RWPE2 (cell line): ENCODE results near the gene ANKS6.

Source experiments
- ATAC-seq: fragments of 200-7000 bp; cut with Tn5 transposase; 3 replicates; pipeline ENCODE4 v1.9.1; 2021; ENCODE audit warnings: low read depth
- DNase-seq: peaks from one replicate; pipeline ENCODE4 v3.0.0-alpha.2; 2020; ENCODE audit warnings: low spot score
- H3K27ac ChIP-seq: fragments of 450-650 bp; 2 replicates; pipeline ENCODE4 v1.5.1; 2017; ENCODE audit warnings: mild to moderate bottlenecking; ENCODE audit not compliant: poor library complexity, severe bottlenecking
- H3K27me3 ChIP-seq: fragments of 250-450 bp; sonication (Bioruptor Pico); 2 replicates; pipeline ENCODE4 v1.5.1; 2021; ENCODE audit warnings: mild to moderate bottlenecking, moderate library complexity; ENCODE audit not compliant: insufficient read depth, poor library complexity, severe bottlenecking
- H3K36me3 ChIP-seq: fragments of 250-450 bp; sonication (Bioruptor Pico); 2 replicates; pipeline ENCODE4 v1.5.1; 2020; ENCODE audit warnings: low read depth, mild to moderate bottlenecking, moderate library complexity
- H3K4me1 ChIP-seq: fragments of 250-450 bp; sonication (Bioruptor Pico); 2 replicates; pipeline ENCODE4 v1.5.1; 2021; ENCODE audit warnings: mild to moderate bottlenecking, moderate library complexity; ENCODE audit not compliant: insufficient read depth, poor library complexity, severe bottlenecking
- H3K4me3 ChIP-seq: fragments of 250-450 bp; sonication (Bioruptor Pico); 2 replicates; pipeline ENCODE4 v1.5.1; 2021; ENCODE audit warnings: mild to moderate bottlenecking, moderate library complexity; ENCODE audit not compliant: severe bottlenecking
- H3K9me3 ChIP-seq: fragments of 250-450 bp; sonication (Bioruptor Pico); 2 replicates; pipeline ENCODE4 v1.5.1; 2021; ENCODE audit warnings: mild to moderate bottlenecking, moderate library complexity; ENCODE audit not compliant: severe bottlenecking
- TF ChIP-seq, protein P1 (sequence below): fragments of 450-650 bp; IDR thresholded peaks from one replicate; pipeline ENCODE4 v1.5.1; 2017; ENCODE audit warnings: mild to moderate bottlenecking, moderate library complexity; ENCODE audit not compliant: poor library complexity, severe bottlenecking

The ANKS6 gene

DNA sequence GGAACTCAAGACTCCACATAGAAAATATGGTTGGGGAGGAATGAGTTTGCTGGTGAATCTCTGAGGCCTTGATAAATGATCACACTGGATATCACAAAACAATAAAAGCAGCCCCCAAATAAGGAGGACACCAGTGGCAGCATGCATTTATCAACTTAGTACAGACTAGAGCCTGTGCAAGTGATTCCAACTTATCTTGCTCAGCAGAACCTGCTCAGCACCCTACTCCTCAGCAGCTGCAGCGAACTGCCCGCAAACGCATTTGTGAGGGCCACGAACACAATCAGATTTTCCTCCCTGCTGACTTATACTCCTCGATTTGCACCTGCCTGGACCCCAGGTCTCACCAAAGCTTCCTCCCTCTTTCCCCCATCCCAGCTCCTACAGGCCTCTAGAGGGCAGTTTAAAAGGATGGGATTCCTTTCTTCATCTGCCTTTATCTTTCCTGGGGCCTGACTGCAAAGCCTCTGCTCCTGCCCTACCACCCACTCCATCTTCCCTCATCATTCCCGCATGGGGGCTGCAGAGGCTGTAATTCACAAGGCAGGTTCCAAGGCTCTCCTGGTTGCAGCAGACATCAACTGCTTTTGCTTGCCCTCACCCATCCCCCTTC is 41.2 kb downstream of the ANKS6 start:
- Histone ChIP-seq H3K4me1 (no peaks in the 10 kb centered on the region), H3K36me3 (no peaks in the 10 kb centered on the region; the same call in 1 of the 2 replicates), H3K4me3 (no peak overlapping the region), H3K27me3 (no peaks in the 10 kb centered on the region), H3K27ac (no peak overlapping the region), H3K9me3 (no peaks in the 10 kb centered on the region)
- DNase-seq (no peak), ATAC-seq (no peak)
- TF ChIP-seq, protein P1, sequence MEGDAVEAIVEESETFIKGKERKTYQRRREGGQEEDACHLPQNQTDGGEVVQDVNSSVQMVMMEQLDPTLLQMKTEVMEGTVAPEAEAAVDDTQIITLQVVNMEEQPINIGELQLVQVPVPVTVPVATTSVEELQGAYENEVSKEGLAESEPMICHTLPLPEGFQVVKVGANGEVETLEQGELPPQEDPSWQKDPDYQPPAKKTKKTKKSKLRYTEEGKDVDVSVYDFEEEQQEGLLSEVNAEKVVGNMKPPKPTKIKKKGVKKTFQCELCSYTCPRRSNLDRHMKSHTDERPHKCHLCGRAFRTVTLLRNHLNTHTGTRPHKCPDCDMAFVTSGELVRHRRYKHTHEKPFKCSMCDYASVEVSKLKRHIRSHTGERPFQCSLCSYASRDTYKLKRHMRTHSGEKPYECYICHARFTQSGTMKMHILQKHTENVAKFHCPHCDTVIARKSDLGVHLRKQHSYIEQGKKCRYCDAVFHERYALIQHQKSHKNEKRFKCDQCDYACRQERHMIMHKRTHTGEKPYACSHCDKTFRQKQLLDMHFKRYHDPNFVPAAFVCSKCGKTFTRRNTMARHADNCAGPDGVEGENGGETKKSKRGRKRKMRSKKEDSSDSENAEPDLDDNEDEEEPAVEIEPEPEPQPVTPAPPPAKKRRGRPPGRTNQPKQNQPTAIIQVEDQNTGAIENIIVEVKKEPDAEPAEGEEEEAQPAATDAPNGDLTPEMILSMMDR = no peak

DNA sequence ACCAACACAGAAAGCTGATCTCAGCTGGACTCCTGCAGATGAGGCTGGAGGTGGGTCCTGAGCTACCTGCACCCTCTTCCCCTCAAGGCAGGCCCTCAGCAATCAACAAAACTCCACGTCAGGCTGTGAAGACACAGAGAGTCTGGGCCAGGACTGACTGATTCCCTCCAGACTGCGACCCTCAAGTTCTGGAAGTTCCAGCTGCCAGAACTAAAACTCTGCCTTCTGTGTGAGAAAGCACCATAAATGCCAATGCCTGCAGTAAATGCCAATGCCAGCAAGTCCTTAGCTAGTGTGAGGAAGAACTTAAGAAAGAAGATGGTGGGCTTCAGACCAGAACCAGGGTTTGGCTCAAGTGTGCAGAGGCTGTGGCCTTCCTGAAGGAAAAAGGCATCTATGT is 45.1 kb downstream of the ANKS6 start:
- H3K9me3 ChIP-seq = no peaks in the 10 kb centered on the region
- TF ChIP-seq, protein P1 = no peak
- no peaks in the 10 kb centered on the region for H3K27me3 ChIP-seq
- H3K4me3 ChIP-seq = no peak overlapping the region
- DNase-seq = no peak
- ATAC-seq = no peak
- no peaks in the 10 kb centered on the region; the same call in 1 of the 2 replicates for H3K36me3 ChIP-seq
- no peaks in the 10 kb centered on the region for H3K4me1 ChIP-seq
- no peak overlapping the region for H3K27ac ChIP-seq

DNA sequence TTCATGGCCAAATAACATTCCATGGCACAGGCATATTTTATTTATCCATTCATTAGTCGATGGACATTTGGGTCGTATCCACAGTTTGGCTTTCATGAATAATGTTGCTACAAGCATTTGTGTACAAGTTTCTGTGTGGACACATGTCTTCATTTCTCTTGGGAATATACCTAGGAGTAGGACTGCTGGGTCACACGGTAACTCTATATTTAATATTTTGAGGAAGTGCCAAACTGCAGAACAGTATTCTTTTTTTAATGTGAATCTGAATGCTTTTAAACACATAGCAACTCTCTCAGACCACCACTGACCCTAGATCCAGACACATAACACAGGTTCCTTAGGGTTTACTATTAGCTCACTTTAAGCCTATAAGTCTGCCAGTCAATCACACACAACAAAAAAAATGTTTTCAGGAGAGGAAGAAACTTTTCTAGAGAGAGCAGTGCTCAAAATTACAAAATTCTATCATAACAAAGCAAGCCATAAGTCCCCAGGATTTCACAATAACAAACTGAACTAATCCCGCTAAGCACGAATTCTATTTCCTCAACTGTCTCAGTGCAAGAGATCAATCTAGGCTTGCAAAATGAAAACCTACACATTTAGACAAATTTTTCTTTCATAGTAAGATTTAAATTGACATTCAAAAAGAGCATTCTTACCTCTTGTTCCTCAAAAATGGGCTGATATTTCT is 45.8 kb downstream of the ANKS6 start:
- Histone ChIP-seq H3K4me3 (no peak overlapping the region), H3K27me3 (no peaks in the 10 kb centered on the region), H3K36me3 (no peaks in the 10 kb centered on the region; the same call in 1 of the 2 replicates), H3K27ac (no peak overlapping the region), H3K4me1 (no peaks in the 10 kb centered on the region), H3K9me3 (no peaks in the 10 kb centered on the region)
- TF ChIP-seq, protein P1 = no peak
- ATAC-seq = no peak
- DNase-seq = no peak

DNA sequence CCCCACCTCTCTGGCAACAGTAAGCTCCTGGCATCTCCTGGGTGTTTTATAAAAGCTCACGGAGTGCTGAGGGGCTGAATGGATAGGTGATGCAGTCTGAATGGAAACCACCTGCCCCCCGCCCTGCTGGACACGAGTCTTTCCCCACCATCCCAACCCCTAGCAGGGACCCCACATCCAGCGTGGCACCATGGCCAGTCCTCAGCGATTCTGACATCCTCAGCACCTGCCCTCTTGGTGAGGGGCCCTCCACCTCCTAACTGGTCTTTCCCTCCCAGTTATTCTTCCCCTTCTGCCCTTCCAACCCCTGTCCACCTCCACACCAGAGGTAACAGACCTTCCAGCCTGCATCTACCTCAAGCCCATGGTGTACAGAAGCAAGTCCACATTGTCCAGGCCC is 48.9 kb downstream of the ANKS6 start:
- H3K4me1 ChIP-seq = no peaks in the 10 kb centered on the region
- no peaks in the 10 kb centered on the region for H3K36me3 ChIP-seq
- H3K4me3 ChIP-seq = no peak overlapping the region
- H3K9me3 ChIP-seq = no peaks in the 10 kb centered on the region
- ATAC-seq = no peak
- H3K27me3 ChIP-seq = no peaks in the 10 kb centered on the region
- no peak for DNase-seq
- no peak overlapping the region for H3K27ac ChIP-seq
- TF ChIP-seq, protein P1 = no peak

DNA sequence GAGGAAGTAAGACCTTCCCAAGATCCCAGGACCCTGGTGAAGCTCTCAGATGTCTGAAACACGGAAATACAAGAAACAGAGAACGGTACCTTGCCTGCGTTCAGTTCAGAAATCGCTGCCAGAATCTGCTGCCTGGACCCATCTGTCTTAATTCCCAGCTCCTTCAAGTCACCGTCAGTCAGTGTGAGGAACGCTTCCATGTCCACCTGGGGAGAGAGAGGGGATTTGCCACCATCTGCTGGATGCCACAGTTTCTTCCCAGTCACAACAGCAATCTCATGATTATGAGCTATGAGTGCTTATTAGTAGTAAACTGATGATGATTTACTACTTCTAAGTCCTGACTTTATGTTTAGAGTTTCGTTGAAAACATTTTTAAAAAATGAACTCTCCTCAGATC is 50.9 kb downstream of the ANKS6 start:
- Histone ChIP-seq H3K4me1 (no peaks in the 10 kb centered on the region), H3K27ac (no peak overlapping the region), H3K9me3 (no peaks in the 10 kb centered on the region), H3K36me3 (no peaks in the 10 kb centered on the region), H3K27me3 (no peaks in the 10 kb centered on the region), H3K4me3 (no peak overlapping the region)
- TF ChIP-seq, protein P1 = no peak
- no peak for ATAC-seq
- no peak for DNase-seq
